Measurements from ENCODE around the gene PTPN18. TPM values are rescaled to one million over a fixed set of nuclear protein-coding genes. Genes with fewer than 3 reads are reported as not detected.

Gene PTPN18
- total RNA-seq, 2 experiments from 2014 or later, result 42.1 to 44.9 TPM

DNA sequence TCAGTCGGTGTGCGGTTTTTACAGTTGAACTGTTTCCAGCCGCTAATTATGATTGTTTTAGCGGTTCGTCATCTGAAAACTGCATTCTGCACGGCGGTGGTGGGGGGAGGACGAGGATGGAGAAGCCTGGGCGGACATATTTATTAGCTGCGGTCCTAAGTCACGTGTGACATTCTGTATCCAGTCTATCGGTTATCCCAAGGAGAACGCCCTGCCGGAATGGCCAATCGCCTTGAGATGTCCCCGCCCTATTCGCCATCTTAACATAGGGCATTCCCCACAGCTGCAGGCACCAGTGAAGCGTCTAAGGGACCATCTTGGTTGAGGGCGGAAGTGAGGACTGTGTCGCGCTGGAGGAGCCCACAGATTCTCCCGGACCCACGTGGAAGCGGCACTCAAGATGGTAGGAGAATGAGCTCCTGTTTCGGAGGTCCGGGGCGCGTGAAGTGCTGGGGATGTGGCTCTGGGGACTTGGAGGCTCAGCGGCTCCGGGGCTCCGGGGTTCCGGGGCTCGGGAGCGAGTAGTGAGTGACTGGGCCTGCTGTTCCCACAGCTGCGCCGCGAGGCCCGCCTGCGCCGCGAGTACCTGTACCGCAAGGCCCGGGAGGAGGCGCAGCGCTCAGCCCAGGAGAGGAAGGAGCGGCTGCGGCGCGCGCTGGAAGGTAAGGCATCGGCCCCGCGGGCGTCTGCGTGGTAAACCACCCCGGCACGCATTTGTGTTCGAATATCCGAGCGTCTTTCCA, 13.2 kb upstream of the PTPN18 start, which contains the start of gene IMP4:
Gene IMP4 (plus strand): TSS at position 365 of the 743 bp plus-strand sequence. CDS start 36 bp downstream, at position 401.
- Mint-ChIP-seq H3K36me3 (peaks cover 58% of the 10 kb centered on the region), H3K27ac (peak within 1 kb of the TSS; percentile 99), H3K27me3 (no peaks in the 10 kb centered on the region), H3K9me3 (no peaks in the 10 kb centered on the region), H3K4me1 (ENCODE audit: low read depth) (peaks cover 23% of the 10 kb centered on the region), H3K4me3 (peak within 1 kb of the TSS; percentile 98)
- peak; percentile 97 for DNase-seq
- ChIA-PET POLR2A (interaction anchor here (0.7 to 3.2 kb wide), 10 partner anchors 10 to 1150 kb away, joined by 3 to 32 read pairs (median 8); partner anchors contain the start of genes MZT2A, PTPN18 and SMPD4), CTCF (interaction anchor here (1.5 to 3.4 kb wide), 7 partner anchors 10 to 161 kb away, joined by 3 to 41 read pairs (median 11); partner anchors contain the start of genes MZT2B, PTPN18 and SMPD4)
- intact Hi-C loops (cut with micrococcal nuclease), result loop anchor here (1.0 to 10.0 kb wide), 5 partner anchors 14 to 482 kb away; partner anchors contain the start of genes MZT2B and PTPN18

DNA sequence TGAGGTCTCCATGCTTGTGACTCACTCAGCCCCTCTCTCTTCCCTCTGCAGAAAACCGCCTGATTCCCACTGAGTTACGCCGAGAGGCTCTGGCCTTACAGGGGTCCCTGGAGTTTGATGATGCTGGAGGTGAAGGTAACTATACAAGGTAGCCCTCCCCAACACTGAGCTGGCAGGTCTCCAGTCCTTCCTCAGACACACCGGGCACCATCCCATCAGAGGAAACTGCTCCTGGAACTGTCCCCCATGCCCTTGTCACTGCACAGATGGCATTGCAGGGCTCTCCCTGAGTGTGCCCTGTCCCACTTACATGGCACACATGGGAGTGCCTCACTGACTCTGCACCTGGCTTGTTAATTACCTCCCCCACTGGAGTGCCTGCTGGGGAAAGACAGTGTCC, 11.3 kb upstream of the PTPN18 start:
- POLR2A ChIA-PET, result no interaction called here
- H3K27ac Mint-ChIP-seq, result no peak overlapping the region
- H3K9me3 Mint-ChIP-seq, result no peaks in the 10 kb centered on the region
- H3K4me1 Mint-ChIP-seq (ENCODE audit: low read depth), result peaks cover 26% of the 10 kb centered on the region
- intact Hi-C loops (cut with micrococcal nuclease), result loop anchor here (5.0 to 10.0 kb wide), 2 partner anchors 467 to 480 kb away; no protein-coding TSS in a partner anchor
- H3K4me3 Mint-ChIP-seq, result peak overlapping the region; percentile 98
- CTCF ChIA-PET, result no interaction called here
- no peaks in the 10 kb centered on the region for H3K27me3 Mint-ChIP-seq
- no peak for DNase-seq
- H3K36me3 Mint-ChIP-seq, result peaks cover 62% of the 10 kb centered on the region

DNA sequence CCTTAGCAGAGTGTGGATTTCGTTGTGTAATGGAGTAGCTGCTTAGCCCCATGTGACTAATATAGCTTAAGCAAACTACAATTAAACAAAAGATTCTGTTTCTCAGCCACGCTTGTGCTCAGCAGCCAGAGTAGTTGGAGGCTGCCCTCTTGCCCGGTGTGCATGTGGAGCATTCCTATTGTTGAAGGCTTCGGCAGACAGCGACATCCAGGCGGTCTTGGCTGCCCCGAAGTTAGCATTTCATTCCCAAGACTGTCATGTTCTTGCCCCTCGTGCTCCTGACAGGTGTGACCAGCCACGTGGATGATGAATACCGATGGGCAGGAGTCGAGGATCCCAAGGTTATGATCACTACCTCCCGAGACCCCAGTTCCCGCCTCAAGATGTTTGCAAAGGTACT, 10.8 kb upstream of the PTPN18 start:
- Mint-ChIP-seq H3K36me3 (peaks cover 57% of the 10 kb centered on the region), H3K27me3 (no peaks in the 10 kb centered on the region), H3K27ac (no peak overlapping the region), H3K9me3 (no peaks in the 10 kb centered on the region), H3K4me1 (ENCODE audit: low read depth) (peaks cover 26% of the 10 kb centered on the region), H3K4me3 (peak overlapping the region; percentile 40)
- POLR2A ChIA-PET, result no interaction called here
- intact Hi-C loops (cut with micrococcal nuclease), result loop anchor here (10.0 kb wide), 1 partner anchor 480 kb away; no protein-coding TSS in a partner anchor
- CTCF ChIA-PET, result no interaction called here
- no peak for DNase-seq

DNA sequence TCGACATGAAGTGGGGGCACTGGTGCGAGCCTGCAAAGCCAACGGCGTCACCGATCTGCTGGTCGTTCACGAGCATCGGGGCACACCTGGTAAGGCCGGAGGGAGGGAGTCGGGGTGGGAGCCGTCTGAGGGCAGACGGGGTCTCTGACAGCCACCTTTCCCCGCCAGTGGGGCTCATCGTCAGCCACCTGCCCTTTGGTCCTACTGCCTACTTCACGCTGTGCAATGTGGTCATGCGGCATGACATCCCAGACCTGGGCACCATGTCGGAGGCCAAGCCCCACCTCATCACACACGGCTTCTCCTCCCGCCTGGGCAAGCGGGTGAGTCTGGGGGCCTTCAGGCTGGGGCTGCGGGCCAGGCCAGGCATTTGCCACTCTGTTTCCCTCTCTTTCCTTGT, 10.2 kb upstream of the PTPN18 start:
- POLR2A ChIA-PET, result no interaction called here
- Mint-ChIP-seq H3K4me1 (ENCODE audit: low read depth) (peaks cover 21% of the 10 kb centered on the region), H3K36me3 (peaks cover 56% of the 10 kb centered on the region), H3K4me3 (no peak overlapping the region), H3K27me3 (no peaks in the 10 kb centered on the region), H3K27ac (no peak overlapping the region), H3K9me3 (no peaks in the 10 kb centered on the region)
- CTCF ChIA-PET, result no interaction called here
- intact Hi-C loops (cut with micrococcal nuclease), result loop anchor here (10.0 kb wide), 1 partner anchor 479 kb away; no protein-coding TSS in a partner anchor
- DNase-seq, result no peak

DNA sequence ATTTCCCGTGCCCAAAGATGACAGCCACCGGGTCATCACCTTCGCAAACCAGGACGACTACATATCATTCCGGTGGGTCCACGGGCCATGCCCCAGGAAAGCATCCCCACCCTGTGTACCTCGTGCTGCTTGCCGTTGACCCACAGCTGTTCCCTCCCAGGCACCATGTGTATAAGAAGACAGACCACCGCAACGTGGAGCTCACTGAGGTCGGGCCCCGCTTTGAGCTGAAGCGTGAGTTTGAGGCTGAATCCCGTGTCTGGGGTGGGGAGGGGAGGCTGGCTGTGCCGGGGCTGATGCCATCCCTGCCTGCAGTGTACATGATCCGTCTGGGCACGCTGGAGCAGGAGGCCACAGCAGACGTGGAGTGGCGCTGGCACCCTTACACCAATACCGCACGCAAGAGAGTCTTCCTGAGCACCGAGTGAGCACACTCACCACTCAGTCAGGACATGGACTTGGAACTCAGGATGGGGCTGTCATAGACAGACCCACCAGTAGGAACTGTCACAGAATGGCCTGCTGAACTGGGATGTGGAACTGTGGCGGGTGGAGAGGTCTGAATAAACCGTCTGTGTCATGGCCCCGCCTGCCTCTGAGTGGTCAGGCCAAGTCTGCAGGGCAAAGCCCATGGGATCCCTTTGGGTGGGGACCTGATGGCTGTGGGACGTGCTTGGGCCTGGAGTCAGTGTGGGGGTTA, 9.7 kb upstream of the PTPN18 start:
- Mint-ChIP-seq H3K4me1 (ENCODE audit: low read depth) (peaks cover 18% of the 10 kb centered on the region), H3K27ac (no peak overlapping the region), H3K36me3 (peaks cover 54% of the 10 kb centered on the region), H3K27me3 (no peaks in the 10 kb centered on the region), H3K9me3 (no peaks in the 10 kb centered on the region), H3K4me3 (no peak overlapping the region)
- intact Hi-C loops (cut with micrococcal nuclease), result loop anchor here (10.0 kb wide), 1 partner anchor 479 kb away; no protein-coding TSS in a partner anchor
- ChIA-PET CTCF (interaction anchor here (1.0 kb wide), 1 partner anchor 165 kb away, joined by 3 read pairs; the partner anchor contains the start of gene SMPD4), POLR2A (no interaction called here)
- DNase-seq, result no peak

DNA sequence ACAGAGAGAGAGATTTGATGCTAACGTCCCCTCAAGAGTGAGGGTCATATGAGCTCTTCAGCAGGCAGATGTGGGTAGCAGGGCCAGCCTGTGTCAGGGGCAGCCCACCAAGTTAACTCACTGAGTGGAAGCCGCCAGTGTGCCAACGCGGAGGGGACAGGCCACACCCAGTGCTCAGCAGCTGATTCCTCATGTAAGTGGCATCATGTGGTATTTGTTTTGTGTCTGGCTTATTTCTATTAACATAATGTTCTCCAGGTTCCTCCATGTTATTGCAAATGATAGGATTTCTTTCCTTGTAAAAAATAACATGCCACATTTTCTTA, 9.2 kb upstream of the PTPN18 start:
- ChIA-PET POLR2A (no interaction called here), CTCF (interaction anchor here (1.0 kb wide), 1 partner anchor 165 kb away, joined by 3 read pairs; the partner anchor contains the start of gene SMPD4)
- no peak for DNase-seq
- no peak overlapping the region for H3K27ac Mint-ChIP-seq
- no peaks in the 10 kb centered on the region for H3K27me3 Mint-ChIP-seq
- no peaks in the 10 kb centered on the region for H3K9me3 Mint-ChIP-seq
- H3K4me3 Mint-ChIP-seq, result no peak overlapping the region
- peaks cover 15% of the 10 kb centered on the region for H3K4me1 Mint-ChIP-seq (ENCODE audit: low read depth)
- H3K36me3 Mint-ChIP-seq, result peaks cover 53% of the 10 kb centered on the region
- intact Hi-C loops (cut with micrococcal nuclease), result loop anchor here (10.0 kb wide), 1 partner anchor 478 kb away; no protein-coding TSS in a partner anchor

DNA sequence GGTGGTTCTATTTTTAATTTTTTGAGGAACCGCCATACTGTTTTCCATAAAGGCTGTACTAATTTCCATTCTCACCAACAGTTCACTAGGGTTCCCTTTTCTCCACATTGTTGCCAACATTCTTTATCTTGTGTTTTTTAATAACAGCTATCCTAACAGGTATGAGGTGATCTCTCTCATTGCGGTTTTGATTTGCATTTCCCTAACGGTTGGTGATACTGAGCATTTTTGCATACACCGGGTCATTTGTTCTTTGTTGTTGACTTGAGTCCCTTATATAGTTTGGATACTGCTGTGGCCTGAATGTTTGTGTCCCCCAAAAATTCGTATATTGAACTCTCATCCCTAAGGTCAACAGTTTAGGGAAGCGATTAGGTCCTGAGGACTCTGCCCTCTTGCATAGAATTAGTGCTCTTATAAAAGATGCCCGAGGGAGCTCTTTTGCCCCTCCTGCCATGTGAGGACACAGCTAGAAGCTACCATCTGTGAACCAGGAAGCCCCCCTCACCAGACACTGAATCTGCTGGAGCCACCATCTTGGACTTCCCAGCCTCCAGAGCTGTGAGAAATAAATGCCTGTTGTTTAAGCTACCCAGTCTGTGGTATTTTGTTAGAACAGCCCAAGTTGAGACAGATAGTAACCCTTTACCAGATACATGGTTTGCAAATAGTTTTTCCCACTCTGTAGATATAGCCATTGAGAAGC, 8.5 kb upstream of the PTPN18 start:
- POLR2A ChIA-PET, result no interaction called here
- intact Hi-C loops (cut with micrococcal nuclease), result loop anchor here (10.0 kb wide), 1 partner anchor 477 kb away; no protein-coding TSS in a partner anchor
- DNase-seq, result no peak
- CTCF ChIA-PET, result interaction anchor here (1.0 kb wide), 1 partner anchor 166 kb away, joined by 3 read pairs; the partner anchor contains the start of gene SMPD4
- H3K9me3 Mint-ChIP-seq, result no peaks in the 10 kb centered on the region
- H3K36me3 Mint-ChIP-seq, result peaks cover 53% of the 10 kb centered on the region
- H3K4me3 Mint-ChIP-seq, result no peak overlapping the region
- H3K4me1 Mint-ChIP-seq (ENCODE audit: low read depth), result peaks cover 15% of the 10 kb centered on the region
- no peaks in the 10 kb centered on the region for H3K27me3 Mint-ChIP-seq
- peak overlapping the region; percentile 40 for H3K27ac Mint-ChIP-seq

DNA sequence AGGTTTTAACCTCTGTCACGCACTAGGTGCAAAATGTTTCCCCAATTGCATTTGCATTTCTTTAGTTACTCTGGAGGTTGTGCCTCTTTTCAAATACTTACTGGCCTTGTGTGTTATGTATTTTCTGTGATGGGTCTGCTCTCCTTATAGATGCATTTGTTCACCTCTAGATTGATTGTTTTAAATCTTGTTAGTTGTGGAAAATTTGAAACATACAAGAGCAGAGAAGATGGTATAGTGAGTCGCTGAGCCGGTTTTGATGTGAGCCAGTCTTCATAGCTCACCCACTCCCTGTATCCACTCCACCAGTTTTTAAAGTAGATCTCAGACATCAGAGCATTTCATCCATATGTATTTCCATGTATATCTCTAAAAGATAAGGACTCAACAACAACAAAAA, 6.7 kb upstream of the PTPN18 start:
- Mint-ChIP-seq H3K36me3 (peaks cover 46% of the 10 kb centered on the region), H3K4me3 (no peak overlapping the region), H3K9me3 (no peaks in the 10 kb centered on the region), H3K4me1 (ENCODE audit: low read depth) (peaks cover 14% of the 10 kb centered on the region), H3K27ac (no peak overlapping the region), H3K27me3 (no peaks in the 10 kb centered on the region)
- no peak for DNase-seq
- ChIA-PET CTCF (no interaction called here), POLR2A (no interaction called here)
- intact Hi-C loops (cut with micrococcal nuclease), result loop anchor here (10.0 kb wide), 1 partner anchor 476 kb away; no protein-coding TSS in a partner anchor

DNA sequence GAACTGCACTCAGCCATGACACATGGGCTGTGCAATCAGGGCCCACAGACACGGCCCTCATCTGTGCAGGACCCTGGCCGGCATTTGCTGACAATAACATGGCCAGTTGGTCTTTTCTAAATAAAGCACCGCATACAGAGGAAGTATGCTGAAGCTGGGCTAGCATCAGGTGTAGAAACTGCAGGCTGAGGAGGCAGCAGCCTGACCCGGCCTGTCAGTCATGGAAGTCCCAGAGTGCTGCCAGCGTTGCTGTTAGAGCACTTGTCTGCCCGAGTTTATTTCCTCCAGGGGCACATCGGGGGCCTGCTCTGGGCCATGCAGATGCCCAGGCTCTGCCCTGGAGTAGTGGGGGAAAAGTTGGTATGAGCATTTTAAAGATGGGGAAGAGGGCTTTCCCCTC, 4.1 kb upstream of the PTPN18 start:
- no peaks in the 10 kb centered on the region for H3K9me3 Mint-ChIP-seq
- intact Hi-C loops (cut with micrococcal nuclease), result no loop called here
- no peak for DNase-seq
- no peak overlapping the region for H3K4me3 Mint-ChIP-seq
- H3K4me1 Mint-ChIP-seq (ENCODE audit: low read depth), result peaks cover 14% of the 10 kb centered on the region
- ChIA-PET POLR2A (no interaction called here), CTCF (no interaction called here)
- H3K36me3 Mint-ChIP-seq, result peaks cover 24% of the 10 kb centered on the region
- no peak overlapping the region for H3K27ac Mint-ChIP-seq
- H3K27me3 Mint-ChIP-seq, result no peaks in the 10 kb centered on the region

DNA sequence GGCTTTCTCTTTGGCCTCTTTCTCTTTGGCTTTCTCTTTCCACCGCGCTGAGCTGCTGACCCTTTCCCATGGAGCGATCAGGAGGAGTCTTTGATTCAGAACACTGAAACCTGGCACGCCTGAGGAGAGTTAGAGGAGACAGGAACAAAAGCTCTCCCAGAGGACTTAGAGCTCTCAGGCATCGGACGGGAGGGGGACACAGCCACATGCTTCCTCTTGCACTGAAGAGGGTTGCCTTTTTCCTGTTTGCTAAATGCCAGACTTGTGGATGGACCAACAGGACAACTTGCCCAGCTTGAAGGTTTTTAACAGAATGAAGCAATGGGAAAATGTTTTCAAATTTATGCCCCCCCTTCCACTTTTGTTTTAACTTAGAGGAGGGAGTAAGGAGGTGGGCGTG, 3.6 kb upstream of the PTPN18 start:
- intact Hi-C loops (cut with micrococcal nuclease), result no loop called here
- H3K27ac Mint-ChIP-seq, result no peak overlapping the region
- no peak for DNase-seq
- H3K9me3 Mint-ChIP-seq, result no peaks in the 10 kb centered on the region
- peaks cover 19% of the 10 kb centered on the region for H3K36me3 Mint-ChIP-seq
- no peaks in the 10 kb centered on the region for H3K27me3 Mint-ChIP-seq
- H3K4me1 Mint-ChIP-seq (ENCODE audit: low read depth), result peaks cover 15% of the 10 kb centered on the region
- no peak overlapping the region for H3K4me3 Mint-ChIP-seq
- ChIA-PET POLR2A (interaction anchor here (1.2 kb wide), 1 partner anchor 10 kb away, joined by 5 read pairs; the partner anchor contains the start of gene IMP4), CTCF (no interaction called here)

DNA sequence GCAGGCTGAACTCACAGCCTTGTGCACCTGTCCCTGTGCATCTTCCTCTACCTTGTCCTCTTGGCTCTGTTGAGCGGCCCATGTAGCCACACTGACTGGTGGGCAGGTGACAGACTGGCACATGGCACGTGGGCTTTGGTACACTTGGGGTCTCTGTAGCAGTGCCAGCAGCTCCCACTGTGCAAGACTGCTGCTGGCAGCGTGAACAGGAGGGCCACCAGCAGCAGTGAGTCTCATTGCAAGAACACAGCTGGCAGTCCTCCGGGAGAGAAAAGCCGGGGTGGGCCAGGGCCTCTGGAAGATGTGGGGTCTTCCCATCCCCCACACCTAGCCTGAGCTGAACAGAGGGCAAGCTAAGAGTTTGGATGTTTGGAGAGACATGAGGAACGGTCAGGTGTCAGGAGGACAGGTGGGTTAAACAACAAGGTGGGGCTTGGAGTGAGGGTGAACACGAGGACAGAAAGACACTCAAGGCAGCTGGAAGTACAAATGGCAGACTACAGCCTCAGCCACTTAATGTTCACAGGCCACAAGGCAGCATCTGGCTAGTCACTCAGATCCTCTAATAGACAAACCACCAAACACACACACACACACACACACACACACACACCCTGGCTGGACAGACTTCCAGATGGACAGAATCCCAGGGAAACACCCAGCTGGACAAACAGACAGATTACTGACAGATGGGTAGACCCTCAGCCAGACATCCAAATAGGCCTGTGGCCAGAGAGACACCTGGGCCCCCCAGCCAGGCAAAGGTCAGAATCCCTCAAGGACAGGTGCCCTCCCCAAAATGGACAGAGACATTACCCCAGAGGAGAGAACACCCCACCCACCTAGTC, 2.3 kb upstream of the PTPN18 start:
- Mint-ChIP-seq H3K4me1 (ENCODE audit: low read depth) (peaks cover 15% of the 10 kb centered on the region), H3K9me3 (no peaks in the 10 kb centered on the region), H3K27me3 (no peaks in the 10 kb centered on the region), H3K36me3 (peaks cover 8% of the 10 kb centered on the region), H3K4me3 (no peak overlapping the region), H3K27ac (no peak overlapping the region)
- CTCF ChIA-PET, result interaction anchor here (0.9 to 1.3 kb wide), 2 partner anchors 11 to 21 kb away, joined by 3 read pairs; partner anchors contain the start of gene IMP4
- POLR2A ChIA-PET, result interaction anchor here (0.6 to 2.0 kb wide), 3 partner anchors 11 to 16 kb away, joined by 3 to 7 read pairs (median 5); partner anchors contain the start of gene IMP4
- intact Hi-C loops (cut with micrococcal nuclease), result no loop called here
- no peak for DNase-seq

Data from activated CD4-positive, alpha-beta memory T cell treated with anti-CD3 and anti-CD28 coated beads for 36 hours (primary cell).